HG03457 (cell line): ENCODE results near the gene FLYWCH2.
"Not testable (repeated sequence)": the region's sequence is repeated elsewhere in the genome, so short reads cannot be mapped to it uniquely, and the experiment has no call there.

Experiments used
- ATAC-seq: cut with Tn5 transposase; IDR thresholded peaks from one replicate; pipeline ENCODE4 v1.9.1; 2021; ENCODE audit warnings: moderate number of reproducible peaks; ENCODE audit not compliant: unreplicated experiment

The FLYWCH2 gene

DNA sequence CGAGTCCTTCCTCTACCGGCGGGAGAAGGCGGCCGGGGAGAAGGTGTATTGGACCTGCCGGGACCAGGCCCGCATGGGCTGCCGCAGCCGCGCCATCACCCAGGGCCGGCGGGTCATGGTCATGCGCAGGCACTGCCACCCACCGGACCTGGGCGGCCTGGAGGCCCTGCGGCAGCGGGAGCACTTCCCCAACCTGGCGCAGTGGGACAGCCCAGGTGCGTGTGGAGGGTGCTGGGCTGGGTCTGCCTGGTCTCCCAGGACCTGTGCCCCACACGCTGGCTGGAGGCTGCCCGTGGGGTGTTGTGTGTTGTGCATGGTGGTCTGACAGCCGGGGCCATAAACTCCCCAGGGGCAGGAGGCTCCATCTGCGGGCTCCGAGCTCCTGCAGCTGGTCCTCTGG, 54.2 kb downstream of the FLYWCH2 start:
- no peak for ATAC-seq

- no peak for ATAC-seq
Observed at GRCh38 chr16:2938206-2938605, 55.2 kb downstream of the FLYWCH2 start.

GRCh38 chr16:2939968-2940367, 57.0 kb downstream of the FLYWCH2 start:
- ATAC-seq, result no peak

DNA sequence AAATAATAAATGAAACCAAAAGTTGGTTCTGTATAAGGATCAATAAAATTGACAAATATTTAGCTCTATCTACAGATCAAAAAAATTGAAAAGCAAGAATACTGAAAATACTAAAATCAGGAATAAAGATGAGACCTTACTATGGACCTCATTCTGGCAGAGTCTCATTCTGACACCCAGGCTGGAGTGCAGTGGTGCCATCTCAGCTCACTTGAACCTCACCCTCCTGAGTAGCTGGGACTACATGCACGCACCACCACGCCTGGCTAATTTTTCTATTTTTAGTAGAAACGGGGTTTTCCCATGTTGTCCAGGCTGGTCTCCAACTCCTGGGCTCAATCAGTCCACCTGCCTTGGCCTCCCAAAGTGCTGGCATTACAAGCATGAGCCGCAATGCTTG, 59.0 kb downstream of the FLYWCH2 start:
- ATAC-seq, result no peak

DNA sequence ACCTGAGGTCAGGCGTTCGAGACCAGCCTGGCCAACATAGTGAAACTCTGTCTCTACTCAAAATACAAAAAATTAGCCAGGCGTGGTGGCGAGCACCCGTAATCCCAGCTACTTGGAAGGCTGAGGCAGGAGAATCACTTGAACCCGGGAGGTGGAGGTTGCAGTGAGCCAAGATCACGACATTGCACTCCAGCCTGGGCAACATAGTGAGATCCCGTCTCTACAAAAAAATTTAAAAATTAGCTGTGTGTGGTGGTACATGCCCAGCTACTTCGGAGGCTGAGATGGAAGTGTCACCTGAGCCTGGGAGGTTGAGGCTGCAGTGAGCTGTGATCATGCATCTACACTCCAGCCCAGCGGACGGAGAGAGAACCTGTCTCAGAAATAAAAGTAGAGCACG, 60.7 kb downstream of the FLYWCH2 start:
- not testable (repeated sequence) for ATAC-seq

DNA sequence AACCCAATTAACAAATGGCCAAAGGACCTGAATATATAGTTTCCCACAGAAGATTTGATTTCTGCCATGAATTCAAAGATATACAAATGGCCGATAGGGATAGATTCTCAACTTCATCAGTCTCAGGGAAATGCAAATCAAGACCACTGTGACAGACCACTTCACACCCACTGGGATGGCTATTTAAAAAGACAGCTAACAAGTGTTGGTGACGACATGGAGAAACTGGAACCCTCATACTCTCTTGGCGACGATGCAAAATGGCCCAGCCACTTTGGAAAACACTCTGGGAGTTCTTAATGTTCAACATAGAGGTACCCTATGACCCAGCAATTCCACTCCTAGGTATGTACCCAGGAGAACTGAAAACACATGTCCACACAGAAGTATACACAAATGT, 63.6 kb downstream of the FLYWCH2 start:
- no peak for ATAC-seq
